ENCODE data around the gene DNPEP. TPM values are rescaled to one million over a fixed set of nuclear protein-coding genes. Genes with fewer than 3 reads are reported as not detected.

DNPEP gene
- total and polyA plus RNA-seq, 2 donors (not counting 3 experiments of a cell fraction or from before 2014, with no cell fraction given), result 40.4 to 77.5 TPM

GRCh38 chr2:219426068-219426443 lies 38.3 kb upstream of the DNPEP start:
- no peak for DNase-seq (ENCODE audit: low read depth, low spot score)
- H3K27me3 ChIP-seq (ENCODE audit: control insufficient read depth in 2 of 2, insufficient read depth in 2 of 2, low read length in 2 of 2), result peaks cover 0 to 5% of the 10 kb centered on the region in 2 experiments
- no peak for TF ChIP-seq POLR2AphosphoS5 (IDR thresholded peaks at IDR 0.05; ENCODE audit: insufficient read depth, low read depth, low read length)
- no peak for TF ChIP-seq MYC (IDR thresholded peaks at IDR 0.05; ENCODE audit: low read depth, low read length)
- H3K9me1 ChIP-seq (replicated peaks; ENCODE audit: control insufficient read depth, extremely low read depth, insufficient read depth, low read length), result no peaks in the 10 kb centered on the region
- intact Hi-C loops (cut with micrococcal nuclease) (no loop called here), dilution Hi-C loops (cut with MboI; ENCODE audit: extremely low pct_ligation_motif_present, low sequenced_read_pairs) (no loop called here)
- no peak overlapping the region for H2AFZ ChIP-seq (ENCODE audit: low read depth, low read length)
- no TSS peak for BruUV-seq (replicated peaks)
- ChIA-PET CTCF (no interaction called here), POLR2A (no interaction called here)
- no peak overlapping the region for H3K27ac ChIP-seq (ENCODE audit: insufficient read depth, low read depth, low read length)
- H3K9ac ChIP-seq (replicated peaks; ENCODE audit: extremely low read depth, insufficient read depth, low read length), result no peak overlapping the region
- no peaks in the 10 kb centered on the region for H4K20me1 ChIP-seq (replicated peaks; ENCODE audit: control insufficient read depth, extremely low read depth, insufficient read depth, low read length)
- no peaks in the 10 kb centered on the region for H3K9me3 ChIP-seq (replicated peaks; ENCODE audit: control insufficient read depth, insufficient read depth, low read length)
- no peak overlapping the region for H3K4me3 ChIP-seq (replicated peaks in 1 of 3; ENCODE audit: insufficient read depth in 1 of 3, low read depth in 1 of 3, low read length in 3 of 3)
- no peaks in the 10 kb centered on the region for H3K4me1 ChIP-seq (ENCODE audit: control insufficient read depth, extremely low read depth, insufficient read depth, low read length)
- no peaks in the 10 kb centered on the region for H3K36me3 ChIP-seq (ENCODE audit: control insufficient read depth in 2 of 2, extremely low read depth in 1 of 2, insufficient read depth in 2 of 2, low read length in 2 of 2)
- H3K79me2 ChIP-seq (ENCODE audit: control insufficient read depth, insufficient read depth, low read length), result no peaks in the 10 kb centered on the region
- no peak overlapping the region for H3K4me2 ChIP-seq (ENCODE audit: insufficient read depth, low read length)
- FAIRE-seq, result no peak

DNA sequence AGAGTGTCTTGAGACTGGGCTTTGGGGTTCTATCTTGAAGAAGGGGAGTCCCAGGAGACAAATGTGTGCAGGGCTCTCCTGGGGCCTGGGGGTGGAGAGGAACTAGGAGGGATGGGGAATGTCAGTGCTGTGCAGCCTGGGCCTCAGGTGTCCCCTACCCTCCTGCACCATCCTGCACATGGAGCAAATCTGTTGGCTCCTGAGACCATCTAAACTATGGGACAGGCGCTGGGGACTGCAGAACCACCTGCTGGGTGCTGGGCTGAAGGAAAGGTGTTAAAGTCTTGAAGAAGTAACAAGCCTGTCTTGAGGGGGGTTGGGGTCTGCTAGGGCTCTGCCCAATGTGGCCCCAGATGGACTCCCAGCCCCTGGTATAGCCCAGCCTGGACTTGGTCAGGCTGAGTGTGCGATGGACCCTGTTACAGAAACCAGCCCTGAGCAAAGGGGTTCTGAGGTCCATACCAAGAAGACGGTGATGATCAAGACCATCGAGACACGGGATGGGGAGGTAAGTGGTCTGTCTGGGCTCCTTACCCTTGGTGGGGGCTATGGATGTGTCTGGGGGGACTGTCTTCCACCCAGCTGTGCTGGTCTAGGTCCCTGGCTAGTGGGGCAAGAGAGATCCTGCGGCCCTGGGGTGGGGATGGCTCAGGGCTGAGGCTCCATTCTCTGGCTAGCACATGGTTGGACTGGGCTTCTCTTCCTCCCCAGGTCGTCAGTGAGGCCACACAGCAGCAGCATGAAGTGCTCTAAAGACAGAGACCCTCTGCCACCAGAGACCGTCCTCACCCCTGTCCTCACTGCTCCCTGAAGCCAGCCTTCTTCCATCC lies 37.7 kb upstream of the DNPEP start:
- H3K27me3 ChIP-seq (ENCODE audit: control insufficient read depth in 2 of 2, insufficient read depth in 2 of 2, low read length in 2 of 2), result peaks cover 0 to 5% of the 10 kb centered on the region in 2 experiments
- DNase-seq (ENCODE audit: low read depth, low spot score), result no peak
- no peak overlapping the region for H3K27ac ChIP-seq (ENCODE audit: insufficient read depth, low read depth, low read length)
- intact Hi-C loops (cut with micrococcal nuclease) (no loop called here), dilution Hi-C loops (cut with MboI; ENCODE audit: extremely low pct_ligation_motif_present, low sequenced_read_pairs) (no loop called here)
- no peak overlapping the region for H3K4me3 ChIP-seq (replicated peaks in 1 of 3; ENCODE audit: insufficient read depth in 1 of 3, low read depth in 1 of 3, low read length in 3 of 3)
- no peak overlapping the region for H2AFZ ChIP-seq (ENCODE audit: low read depth, low read length)
- BruUV-seq (replicated peaks), result no TSS peak
- H3K9ac ChIP-seq (replicated peaks; ENCODE audit: extremely low read depth, insufficient read depth, low read length), result no peak overlapping the region
- H3K9me3 ChIP-seq (replicated peaks; ENCODE audit: control insufficient read depth, insufficient read depth, low read length), result no peaks in the 10 kb centered on the region
- H3K9me1 ChIP-seq (replicated peaks; ENCODE audit: control insufficient read depth, extremely low read depth, insufficient read depth, low read length), result no peaks in the 10 kb centered on the region
- H3K36me3 ChIP-seq (ENCODE audit: control insufficient read depth in 2 of 2, extremely low read depth in 1 of 2, insufficient read depth in 2 of 2, low read length in 2 of 2), result no peaks in the 10 kb centered on the region
- POLR2A ChIA-PET, result no interaction called here
- FAIRE-seq, result no peak
- H4K20me1 ChIP-seq (replicated peaks; ENCODE audit: control insufficient read depth, extremely low read depth, insufficient read depth, low read length), result no peaks in the 10 kb centered on the region
- no peaks in the 10 kb centered on the region for H3K4me1 ChIP-seq (ENCODE audit: control insufficient read depth, extremely low read depth, insufficient read depth, low read length)
- no peak overlapping the region for H3K4me2 ChIP-seq (ENCODE audit: insufficient read depth, low read length)
- TF ChIP-seq POLR2A (IDR thresholded peaks at IDR 0.05; ENCODE audit: low read depth, low read length) (no peak), CTCF (IDR thresholded peaks at IDR 0.05; ENCODE audit: extremely low read depth in 1 of 2, insufficient read depth in 1 of 2, low read depth in 1 of 2, low read length in 2 of 2) (no peak), MYC (IDR thresholded peaks at IDR 0.05; ENCODE audit: low read depth, low read length) (no peak), FOS (IDR thresholded peaks at IDR 0.05; ENCODE audit: borderline replicate concordance, insufficient read depth, low read length) (no peak), POLR2AphosphoS5 (IDR thresholded peaks at IDR 0.05; ENCODE audit: insufficient read depth, low read depth, low read length) (no peak), EZH2 (IDR thresholded peaks at IDR 0.05; ENCODE audit: borderline replicate concordance, low read depth, low read length, severe bottlenecking) (no peak), JUN (IDR thresholded peaks at IDR 0.05; ENCODE audit: borderline replicate concordance, insufficient read depth, insufficient read length, low read depth) (no peak), GATA2 (IDR thresholded peaks at IDR 0.05; ENCODE audit: insufficient read depth, insufficient read length, low read depth, low read length) (no peak)
- TF ChIP-seq, protein P1, sequence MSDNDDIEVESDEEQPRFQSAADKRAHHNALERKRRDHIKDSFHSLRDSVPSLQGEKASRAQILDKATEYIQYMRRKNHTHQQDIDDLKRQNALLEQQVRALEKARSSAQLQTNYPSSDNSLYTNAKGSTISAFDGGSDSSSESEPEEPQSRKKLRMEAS (IDR thresholded peaks at IDR 0.05; ENCODE audit: insufficient read depth, insufficient read length), result no peak
- CTCF ChIA-PET, result interaction anchor here (1.7 kb wide), 1 partner anchor 104 kb away, joined by 9 read pairs; no protein-coding TSS in a partner anchor
- H3K79me2 ChIP-seq (ENCODE audit: control insufficient read depth, insufficient read depth, low read length), result no peaks in the 10 kb centered on the region
